GM12878 (cell line): Measurements from ENCODE around the gene CCSER2. TPM values are rescaled to one million over a fixed set of nuclear protein-coding genes. Genes with fewer than 3 reads are reported as not detected.

Experiments used
- ATAC-seq: fragments of 200-7000 bp; cut with Tn5 transposase; 3 replicates; pipeline ENCODE4 v1.9.1; 2020; ENCODE audit warnings: mild to moderate bottlenecking, moderate library complexity
- BruUV-seq: library from RNA; stranded (reverse); fragments of 400-500 nt; replicated peaks from 2 replicates; lab custom pipeline; 2021; lab: Mats Ljungman, UMichigan
- CTCF ChIA-PET: fragments of 300-600 bp; sonication (Branson Sonifier 250); formaldehyde crosslinking; extraction: SDS; loops from one replicate; lab custom pipeline; 2021; ENCODE audit warnings: inconsistent platforms; lab: Yijun Ruan, JAX
- POLR2A ChIA-PET: fragments of 350-600 bp; formaldehyde crosslinking; extraction: SDS; loops from one replicate; lab custom pipeline; 2021; ENCODE audit warnings: inconsistent platforms; lab: Charles Lee
- RAD21 ChIA-PET: fragments of 300-600 bp; sonication (Branson Sonifier 250); formaldehyde crosslinking; loops from one replicate; lab custom pipeline; 2023; ENCODE audit warnings: antibody characterized with exemption; ENCODE audit not compliant: unreplicated experiment; lab: Charles Lee
- SMC1A ChIA-PET: fragments of 300-600 bp; sonication (Branson Sonifier 250); formaldehyde crosslinking; loops from one replicate; lab custom pipeline; 2023; ENCODE audit not compliant: unreplicated experiment, uncharacterized antibody; lab: Charles Lee
- DNase-seq: peaks from one replicate; pipeline ENCODE4 v3.0.0-alpha.2; 2011; ENCODE audit warnings: low read depth, low spot score
- FAIRE-seq: peaks from 3 replicates; lab custom pipeline; 2011; peaks lifted over from hg19 to GRCh38; lab: Jason Lieb, UNC
- H2AFZ ChIP-seq: 2 replicates; pipeline ENCODE4 v1.6.0; 2011; ENCODE audit warnings: low read depth, low read length, control low read depth; ENCODE audit not compliant: control insufficient read depth
- H3K27ac ChIP-seq: 2 replicates; pipeline ENCODE4 v1.5.1; 2011; ENCODE audit warnings: control low read depth; ENCODE audit not compliant: control insufficient read depth, insufficient read depth
- H3K27me3 ChIP-seq, 2 experiments: replicated peaks in 1 of 2; 2 replicates each; pipeline versions ENCODE4 v1.6.0 to v1.6.1; 2011; ENCODE audit warnings: low read length in 1 of 2; ENCODE audit not compliant: control insufficient read depth in 2 of 2, insufficient read depth in 2 of 2
- H3K36me3 ChIP-seq, 2 experiments: 2 replicates each; pipeline ENCODE4 v1.5.1; 2011; ENCODE audit warnings: low read length in 1 of 2; ENCODE audit not compliant: control insufficient read depth in 2 of 2, insufficient read depth in 2 of 2
- H3K4me1 ChIP-seq: 2 replicates; pipeline ENCODE4 v1.6.1; 2011; ENCODE audit warnings: mild to moderate bottlenecking, low read length, moderate library complexity, mixed read lengths; ENCODE audit not compliant: control insufficient read depth, insufficient read depth
- H3K4me2 ChIP-seq: 2 replicates; pipeline ENCODE4 v1.6.0; 2011; ENCODE audit warnings: control low read depth; ENCODE audit not compliant: control insufficient read depth, insufficient read depth
- H3K4me3 ChIP-seq: fragments of 200-600 bp; sonication (generic); 2 replicates; pipeline ENCODE4 v1.5.1; 2016
- H3K79me2 ChIP-seq: 2 replicates; pipeline ENCODE4 v1.6.0; 2011; ENCODE audit warnings: low read length; ENCODE audit not compliant: control insufficient read depth, insufficient read depth
- H3K9ac ChIP-seq: 2 replicates; pipeline ENCODE4 v1.8.0; 2011; ENCODE audit warnings: low read length, control low read depth, mixed read lengths; ENCODE audit not compliant: control insufficient read depth, insufficient read depth
- H3K9me3 ChIP-seq: replicated peaks from 3 replicates; pipeline ENCODE4 v1.5.1; 2011; ENCODE audit warnings: mild to moderate bottlenecking, low read length; ENCODE audit not compliant: control insufficient read depth, insufficient read depth
- H4K20me1 ChIP-seq: 2 replicates; pipeline ENCODE4 v1.6.0; 2011; ENCODE audit not compliant: control insufficient read depth, insufficient read depth
- CHD2 ChIP-seq: IDR thresholded peaks from 2 replicates; pipeline ENCODE4 v1.6.1; 2011; ENCODE audit warnings: low read depth, low read length, improper control_type of control experiment, borderline replicate concordance
- EZH2 ChIP-seq: IDR thresholded peaks from 2 replicates; pipeline ENCODE4 v1.6.1; 2012; ENCODE audit warnings: low read depth, mild to moderate bottlenecking, control low read depth, inconsistent platforms, low read length, borderline replicate concordance; ENCODE audit not compliant: control insufficient read depth
- FOXM1 ChIP-seq: IDR thresholded peaks from 2 replicates; pipeline ENCODE4 v1.6.1; 2012; ENCODE audit warnings: low read depth, mild to moderate bottlenecking, inconsistent platforms, low read length, moderate library complexity
- NFXL1 ChIP-seq: fragments of 450-650 bp; IDR thresholded peaks from 2 replicates; pipeline ENCODE4 v1.6.1; 2017; ENCODE audit warnings: antibody characterized with exemption, mild to moderate bottlenecking, borderline replicate concordance
- POLR2A ChIP-seq: IDR thresholded peaks from 2 replicates; pipeline ENCODE4 v1.6.1; 2011; ENCODE audit warnings: low read depth, mild to moderate bottlenecking, low read length
- PRDM15 ChIP-seq: fragments of 450-650 bp; formaldehyde crosslinking; IDR thresholded peaks from 2 replicates; pipeline ENCODE4 v1.4.0; 2020; ENCODE audit warnings: mild to moderate bottlenecking, moderate library complexity
- TCF12 ChIP-seq: IDR thresholded peaks from 2 replicates; pipeline ENCODE4 v1.6.1; 2011; ENCODE audit warnings: low read depth, mild to moderate bottlenecking, low read length
- USF2 ChIP-seq: IDR thresholded peaks from 2 replicates; pipeline ENCODE4 v1.6.1; 2011; ENCODE audit warnings: low read depth, low read length, improper control_type of control experiment, borderline replicate concordance
- ZNF592 ChIP-seq: fragments of 450-650 bp; IDR thresholded peaks from 2 replicates; pipeline ENCODE4 v1.6.1; 2017; ENCODE audit warnings: mild to moderate bottlenecking, moderate library complexity
- WGBS: methylation state at CpG from one replicate; pipeline ENCODE4 v1.1.6; 2016; ENCODE audit warnings: low lambda C conversion rate; ENCODE audit not compliant: insufficient replicate concordance, insufficient coverage; ENCODE audit errors: missing lambda C conversion rate; 5-methylcytosine and 5-hydroxymethylcytosine counted together
- in situ Hi-C: fragments of 300-500 bp; cut with MboI; formaldehyde crosslinking; loops from 9 replicates; pipeline ENCODE4 v1.14.3; 2018; ENCODE audit warnings: mixed read lengths
- intact Hi-C: fragments of 100-400 bp; cut with micrococcal nuclease; formaldehyde crosslinking; loops from one replicate; pipeline ENCODE4 v1.14.2; 2022; ENCODE audit not compliant: unreplicated experiment
- polyA plus RNA-seq, 11 experiments: library from polyadenylated mRNA; depleted of rRNA in 4 of 11; unstranded in 6 of 11; stranded (reverse) in 5 of 11; fragments of >200 nt; fragmentation: Nextera tagmentation in 4 of 11; fragmentation: Illumina TruSeq in 1 of 11; extraction: Ambion mirVana in 4 of 11; extraction: Trizol in 1 of 11; gene quantifications; 1 replicate in 1 of 11; 2 replicates in 10 of 11; pipeline versions ENCODE4 v1.2.1 to v1.2.3, GENCODE V29; 2011 to 2016; ENCODE audit warnings: inconsistent platforms in 2 of 11, missing spikeins in 2 of 11, low read depth in 1 of 11
- total RNA-seq, 4 experiments: library from RNA; depleted of rRNA in 3 of 4; stranded (reverse); fragments of >200 nt in 3 of 4; fragmentation: Illumina TruSeq in 1 of 4; extraction: Trizol in 1 of 4; gene quantifications; 2 replicates each; pipeline versions ENCODE4 v1.2.1 to v1.2.3, GENCODE V29; 2013 to 2021

The CCSER2 gene
- total and polyA plus RNA-seq, 10 of the 15 experiments (the other 5 are each of a cell fraction or from before 2014, with no cell fraction given), result 4.7 to 18.8 (median 13.2) TPM

- intact Hi-C loops (no loop called here), in situ Hi-C loops (no loop called here)
- RAD21 ChIA-PET, result no interaction called here
- H3K4me1 ChIP-seq, result no peaks in the 10 kb centered on the region
- TF ChIP-seq ZNF592 (no peak), TCF12 (no peak), NFXL1 (no peak), PRDM15 (CRISPR knock-in tag) (no peak), POLR2A (no peak), USF2 (no peak), EZH2 (no peak), FOXM1 (no peak), CHD2 (no peak)
- H2AFZ ChIP-seq, result no peak overlapping the region
- H3K4me3 ChIP-seq, result no peak overlapping the region
- FAIRE-seq (no peak), DNase-seq (no peak), ATAC-seq (no peak)
- H3K36me3 ChIP-seq, result no peaks in the 10 kb centered on the region
- H4K20me1 ChIP-seq, result no peaks in the 10 kb centered on the region
- no peak overlapping the region for H3K27ac ChIP-seq
- no peaks in the 10 kb centered on the region for H3K79me2 ChIP-seq
- CTCF ChIA-PET, result no interaction called here
- H3K9me3 ChIP-seq, result no peaks in the 10 kb centered on the region
- 98% methylated on average over 3 of the region's 3 CpGs for WGBS
- H3K4me2 ChIP-seq, result no peak overlapping the region
- SMC1A ChIA-PET, result interaction anchor here (1.5 kb wide), 1 partner anchor 10 kb away, joined by 4 read pairs; no protein-coding TSS in a partner anchor
- no TSS peak for BruUV-seq
- H3K9ac ChIP-seq, result no peak overlapping the region
- no peaks in the 10 kb centered on the region for H3K27me3 ChIP-seq
- POLR2A ChIA-PET, result no interaction called here
These were observed 144.7 kb downstream of the CCSER2 start for GRCh38 chr10:84473136-84473535.
